Measurements from ENCODE around the gene SETD2. TPM values are rescaled to one million over a fixed set of nuclear protein-coding genes. Genes with fewer than 3 reads are reported as not detected.

Gene SETD2
- total and polyA plus RNA-seq, 5 donors = 10.3 to 35.6 (median 32.0) TPM

DNA sequence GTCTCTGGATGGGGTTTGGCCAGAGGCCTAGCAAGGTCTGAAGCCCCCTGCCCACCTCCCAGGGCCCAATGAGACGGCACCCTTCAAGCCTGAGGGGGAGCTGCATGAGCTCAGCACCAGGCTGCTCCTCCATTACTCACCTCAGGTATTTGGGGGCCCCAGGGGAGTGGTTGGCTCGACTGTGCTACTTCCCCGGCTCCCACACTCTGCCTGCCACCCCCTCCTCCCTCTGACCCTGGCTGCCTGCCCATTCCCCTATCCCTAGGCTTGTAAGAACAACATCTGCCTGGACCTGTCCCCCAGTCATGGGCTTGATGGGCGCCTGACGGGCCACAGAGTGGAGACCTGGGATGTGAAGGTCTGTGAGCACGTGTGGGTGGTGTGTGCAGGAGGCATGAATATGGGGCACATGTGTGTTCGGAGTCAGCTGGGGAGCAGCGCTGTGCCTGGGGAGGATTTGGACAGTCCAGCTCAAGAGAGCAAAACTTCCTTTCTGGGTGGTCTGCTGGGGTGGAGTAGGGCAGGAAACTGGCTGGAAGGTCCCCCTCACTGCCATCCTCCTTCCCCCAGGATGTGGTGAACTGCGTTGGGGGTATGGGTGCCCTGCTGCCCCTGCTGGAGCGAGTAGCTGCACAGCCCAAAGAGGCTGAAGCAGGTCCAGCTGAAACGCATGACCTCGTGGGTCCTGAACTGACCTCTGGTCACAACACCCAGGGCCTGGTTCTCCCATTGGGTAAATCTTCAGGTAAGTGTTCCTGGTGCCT, 167.0 kb downstream of the SETD2 start:
- H3K4me1 ChIP-seq (ENCODE audit: control insufficient read depth, insufficient read depth, low read length) = no peaks in the 10 kb centered on the region
- intact Hi-C loops (cut with DNase I) = loop anchor here in 3 of 4 donors (5.0 kb wide), 1 partner anchor 75 kb away; no protein-coding TSS in a partner anchor
- WGBS = 75% methylated on average over 12 of the region's 12 CpGs

DNA sequence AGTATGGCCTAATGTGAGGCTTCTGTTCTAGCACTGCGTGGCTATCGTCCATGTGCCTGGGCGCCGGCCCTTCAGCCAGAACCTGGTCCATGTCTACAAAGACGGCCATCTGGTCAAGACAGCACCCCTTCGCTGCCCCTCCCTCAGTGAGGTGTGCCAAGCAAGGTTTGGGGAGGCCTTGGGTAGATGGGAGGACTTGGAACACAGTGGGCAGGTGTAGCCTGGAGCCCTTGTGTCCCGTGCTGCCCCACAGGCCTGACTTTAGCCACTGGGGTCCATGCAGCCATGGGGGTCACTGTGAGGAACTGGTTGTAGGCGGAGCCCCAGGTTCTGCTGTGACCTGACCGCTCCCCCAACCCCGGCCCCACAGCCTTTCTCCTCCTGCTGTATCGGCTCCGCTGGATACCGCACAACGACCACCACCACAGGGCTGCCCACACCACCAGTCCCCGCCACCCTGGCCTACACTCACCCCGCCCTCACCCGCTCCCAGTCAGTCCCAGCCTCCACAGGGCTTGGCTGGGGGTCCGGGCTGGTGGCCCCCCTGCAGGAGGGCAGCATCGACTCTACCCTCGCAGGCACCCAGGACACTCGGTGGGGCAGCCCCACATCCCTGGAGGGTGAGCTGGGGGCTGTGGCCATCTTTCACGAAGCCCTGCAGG, 167.9 kb downstream of the SETD2 start:
- Histone ChIP-seq H3K4me3 (ENCODE audit: low read length) (no peak overlapping the region), H3K27me3 (ENCODE audit: control insufficient read depth, insufficient read depth) (no peaks in the 10 kb centered on the region), H3K9me3 (ENCODE audit: control insufficient read depth, low read length) (no peaks in the 10 kb centered on the region), H3K27ac (ENCODE audit: low read length) (no peak overlapping the region), H3K4me1 (ENCODE audit: control insufficient read depth, insufficient read depth, low read length) (no peaks in the 10 kb centered on the region)
- intact Hi-C loops (cut with DNase I) = loop anchor here in 3 of 4 donors (5.0 kb wide), 1 partner anchor 74 kb away; no protein-coding TSS in a partner anchor
- DNase-seq (peak in 2 of 3 donors; percentile 42 to 57), ATAC-seq (no peak)
- WGBS = 92% methylated on average over 22 of the region's 22 CpGs

More for the DNA sequence above, 167.0 kb downstream of the SETD2 start:
- DNase-seq (peak; percentile 14 to 59 (median 50)), ATAC-seq (no peak)
- H3K9me3 ChIP-seq (ENCODE audit: control insufficient read depth, low read length) = no peaks in the 10 kb centered on the region
- H3K4me3 ChIP-seq (ENCODE audit: low read length) = no peak overlapping the region
- no peak overlapping the region for H3K27ac ChIP-seq (ENCODE audit: low read length)
- H3K27me3 ChIP-seq (ENCODE audit: control insufficient read depth, insufficient read depth) = no peaks in the 10 kb centered on the region

DNA sequence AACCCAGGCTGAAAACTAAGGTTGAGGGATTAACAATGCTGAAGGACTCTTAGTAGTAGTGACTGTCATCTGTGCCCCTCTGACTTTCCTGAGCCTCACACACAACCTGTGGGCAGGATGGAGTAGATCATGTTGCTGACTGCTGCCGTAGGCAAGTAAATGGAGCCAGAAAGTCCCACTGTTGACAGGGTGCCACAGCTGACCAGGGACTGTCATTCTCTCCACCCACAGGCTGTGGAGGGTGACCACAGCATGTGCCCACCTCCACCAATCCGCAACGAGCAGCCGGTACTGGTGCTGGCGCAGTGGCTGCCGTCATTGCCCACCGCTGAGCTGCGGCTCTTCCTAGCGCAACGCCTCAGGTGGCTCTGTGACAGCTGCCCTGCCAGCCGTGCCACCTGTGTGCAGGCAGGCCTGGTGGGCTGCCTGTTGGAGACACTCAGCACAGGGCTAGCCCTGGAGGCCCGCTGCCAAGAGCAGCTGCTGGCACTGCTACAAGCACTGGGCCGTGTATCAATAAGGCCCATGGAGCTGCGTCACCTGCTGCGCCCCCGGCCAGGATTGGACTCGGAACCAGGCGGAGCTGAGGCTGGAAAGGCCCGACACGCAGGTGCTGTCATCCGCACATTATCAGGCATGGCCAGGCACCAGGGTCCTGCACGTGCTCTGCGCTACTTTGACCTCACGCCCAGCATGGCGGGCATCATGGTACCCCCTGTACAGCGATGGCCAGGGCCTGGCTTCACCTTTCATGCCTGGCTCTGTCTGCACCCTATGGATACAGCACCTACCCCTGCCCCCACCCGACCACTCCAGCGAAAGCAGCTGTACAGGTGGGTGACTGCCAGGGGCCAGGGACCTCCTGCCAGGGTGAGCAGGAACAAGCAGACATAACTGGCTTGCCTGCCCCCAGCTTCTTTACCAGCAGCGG, 168.8 kb downstream of the SETD2 start:
- ATAC-seq (no peak), DNase-seq (peak in 2 of 3 donors; percentile 47 to 54)
- Histone ChIP-seq H3K27ac (ENCODE audit: low read length) (no peak overlapping the region), H3K4me1 (ENCODE audit: control insufficient read depth, insufficient read depth, low read length) (no peaks in the 10 kb centered on the region), H3K9me3 (ENCODE audit: control insufficient read depth, low read length) (no peaks in the 10 kb centered on the region), H3K27me3 (ENCODE audit: control insufficient read depth, insufficient read depth) (no peaks in the 10 kb centered on the region), H3K4me3 (ENCODE audit: low read length) (no peak overlapping the region)
- WGBS = 95% methylated on average over 29 of the region's 29 CpGs
- intact Hi-C loops (cut with DNase I) = loop anchor here in 3 of 4 donors (5.0 kb wide), 1 partner anchor 73 kb away; no protein-coding TSS in a partner anchor

DNA sequence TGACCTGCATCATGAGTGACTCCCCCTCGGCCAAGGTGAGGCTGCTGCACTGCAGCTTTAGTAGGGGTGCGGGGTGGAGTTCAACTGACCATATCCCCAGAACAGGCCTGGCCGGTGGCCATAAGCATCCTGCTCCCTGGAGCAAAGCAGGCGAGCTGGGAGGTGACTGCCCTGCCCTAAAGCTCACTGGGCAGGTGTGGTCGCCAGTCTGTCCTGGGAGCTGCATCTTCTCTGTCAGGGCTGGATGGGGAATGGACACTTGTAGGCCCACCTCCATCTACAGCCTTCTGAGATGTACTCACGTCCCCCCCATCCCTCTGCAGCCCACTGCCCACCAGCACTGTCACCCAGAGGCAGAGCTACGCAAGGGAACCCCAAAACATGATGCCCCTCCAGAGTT, 169.9 kb downstream of the SETD2 start:
- intact Hi-C loops (cut with DNase I) = no loop called here
- Histone ChIP-seq H3K4me1 (ENCODE audit: control insufficient read depth, insufficient read depth, low read length) (no peaks in the 10 kb centered on the region), H3K27ac (ENCODE audit: low read length) (no peak overlapping the region), H3K4me3 (ENCODE audit: low read length) (no peak overlapping the region), H3K9me3 (ENCODE audit: control insufficient read depth, low read length) (no peaks in the 10 kb centered on the region), H3K27me3 (ENCODE audit: control insufficient read depth, insufficient read depth) (no peaks in the 10 kb centered on the region)
- ATAC-seq (no peak), DNase-seq (peak in 2 of 3 donors; percentile 24 to 42)
- 91% methylated on average over 7 of the region's 7 CpGs for WGBS

DNA sequence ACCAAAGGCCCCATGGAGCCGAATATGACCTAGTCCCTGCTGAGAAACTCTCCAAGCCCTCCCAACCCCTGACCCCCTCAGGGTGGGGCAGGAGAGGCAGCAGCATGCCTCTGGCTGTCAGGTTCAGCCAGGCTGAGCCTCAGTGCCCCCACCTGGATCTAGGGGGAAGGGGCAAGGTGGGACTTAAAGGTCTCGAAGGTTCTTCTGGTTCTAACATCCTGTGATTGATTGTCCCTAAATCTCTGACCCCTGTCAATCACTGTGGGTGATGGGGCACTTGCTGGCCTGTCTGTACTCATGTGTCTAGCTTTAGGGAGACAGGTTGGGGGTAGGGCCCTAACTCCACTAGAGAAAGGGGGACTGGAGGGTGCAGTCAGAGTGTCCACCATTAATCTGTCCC, 170.6 kb downstream of the SETD2 start:
- WGBS = 79% methylated on average over 2 of the region's 2 CpGs
- Histone ChIP-seq H3K27ac (ENCODE audit: low read length) (no peak overlapping the region), H3K9me3 (ENCODE audit: control insufficient read depth, low read length) (no peaks in the 10 kb centered on the region), H3K27me3 (ENCODE audit: control insufficient read depth, insufficient read depth) (no peaks in the 10 kb centered on the region), H3K4me3 (ENCODE audit: low read length) (no peak overlapping the region), H3K4me1 (ENCODE audit: control insufficient read depth, insufficient read depth, low read length) (no peaks in the 10 kb centered on the region)
- intact Hi-C loops (cut with DNase I) = no loop called here
- ATAC-seq (no peak), DNase-seq (peak in 2 of 3 donors; percentile 11 to 35)

DNA sequence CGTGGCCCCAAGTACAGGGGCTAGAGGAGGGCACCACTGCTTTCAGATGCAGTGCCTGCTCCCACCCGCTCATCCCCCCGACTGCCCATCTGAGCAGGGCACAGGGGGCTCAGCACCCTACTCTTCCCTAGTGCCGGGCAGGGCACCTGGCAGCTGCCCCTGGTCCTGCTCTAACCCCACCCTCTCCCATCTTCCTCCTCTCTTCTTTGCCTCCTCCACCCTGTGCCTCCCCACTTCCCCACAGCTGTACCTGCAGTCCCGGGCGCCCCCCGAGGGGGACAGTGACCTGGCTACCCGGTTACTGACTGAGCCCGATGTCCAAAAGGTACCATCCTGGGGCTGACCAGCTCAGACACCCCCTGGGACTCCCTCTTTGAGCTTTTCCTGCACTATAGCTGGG, 171.7 kb downstream of the SETD2 start:
- no peaks in the 10 kb centered on the region for H3K9me3 ChIP-seq (ENCODE audit: control insufficient read depth, low read length)
- ATAC-seq = no peak
- no peak overlapping the region for H3K27ac ChIP-seq (ENCODE audit: low read length)
- H3K27me3 ChIP-seq (ENCODE audit: control insufficient read depth, insufficient read depth) = no peaks in the 10 kb centered on the region
- DNase-seq = peak in 2 of 3 donors; percentile 30 to 53
- no peaks in the 10 kb centered on the region for H3K4me1 ChIP-seq (ENCODE audit: control insufficient read depth, insufficient read depth, low read length)
- intact Hi-C loops (cut with DNase I) = no loop called here
- H3K4me3 ChIP-seq (ENCODE audit: low read length) = no peak overlapping the region
- WGBS = 88% methylated on average over 9 of the region's 9 CpGs

DNA sequence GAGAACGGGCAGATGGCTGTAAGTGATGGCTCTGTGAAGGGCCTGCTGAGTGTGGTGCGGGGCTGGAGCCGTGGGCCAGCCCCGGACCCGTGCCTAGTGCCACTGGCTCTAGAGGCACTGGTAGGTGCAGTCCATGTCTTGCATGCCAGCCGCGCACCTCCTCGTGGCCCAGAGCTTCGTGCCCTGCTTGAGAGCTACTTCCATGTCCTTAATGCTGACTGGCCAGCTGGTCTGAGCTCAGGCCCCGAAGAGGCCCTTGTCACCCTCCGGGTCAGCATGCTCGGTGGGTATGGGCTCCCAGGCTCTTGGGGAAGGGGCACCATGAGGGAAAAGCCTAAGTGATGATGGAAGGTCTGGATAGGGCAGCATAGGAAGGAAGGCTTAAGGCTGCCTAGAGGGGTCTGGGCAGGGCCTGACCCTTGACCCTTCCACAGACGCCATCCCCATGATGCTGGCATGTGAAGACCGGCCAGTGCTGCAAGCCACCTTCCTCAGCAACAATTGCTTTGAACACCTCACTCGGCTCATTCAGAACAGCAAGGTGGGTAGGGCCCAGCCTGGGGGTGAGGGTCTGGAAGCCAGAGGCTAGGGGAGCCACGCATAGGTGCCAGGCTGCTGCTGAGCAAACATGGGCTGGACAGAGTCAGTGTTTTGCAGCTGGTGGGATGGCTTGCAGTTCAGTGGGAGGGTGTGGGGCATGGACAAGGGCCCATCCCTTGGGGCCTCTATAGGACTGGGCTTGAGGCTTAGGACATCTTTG, 172.3 kb downstream of the SETD2 start:
- Histone ChIP-seq H3K27me3 (ENCODE audit: control insufficient read depth, insufficient read depth) (no peaks in the 10 kb centered on the region), H3K27ac (ENCODE audit: low read length) (no peak overlapping the region), H3K4me1 (ENCODE audit: control insufficient read depth, insufficient read depth, low read length) (no peaks in the 10 kb centered on the region), H3K9me3 (ENCODE audit: control insufficient read depth, low read length) (no peaks in the 10 kb centered on the region), H3K4me3 (ENCODE audit: low read length) (no peak overlapping the region)
- intact Hi-C loops (cut with DNase I) = no loop called here
- DNase-seq = peak in 2 of 3 donors; percentile 37 to 45
- no peak for ATAC-seq
- WGBS = 93% methylated on average over 16 of the region's 16 CpGs

DNA sequence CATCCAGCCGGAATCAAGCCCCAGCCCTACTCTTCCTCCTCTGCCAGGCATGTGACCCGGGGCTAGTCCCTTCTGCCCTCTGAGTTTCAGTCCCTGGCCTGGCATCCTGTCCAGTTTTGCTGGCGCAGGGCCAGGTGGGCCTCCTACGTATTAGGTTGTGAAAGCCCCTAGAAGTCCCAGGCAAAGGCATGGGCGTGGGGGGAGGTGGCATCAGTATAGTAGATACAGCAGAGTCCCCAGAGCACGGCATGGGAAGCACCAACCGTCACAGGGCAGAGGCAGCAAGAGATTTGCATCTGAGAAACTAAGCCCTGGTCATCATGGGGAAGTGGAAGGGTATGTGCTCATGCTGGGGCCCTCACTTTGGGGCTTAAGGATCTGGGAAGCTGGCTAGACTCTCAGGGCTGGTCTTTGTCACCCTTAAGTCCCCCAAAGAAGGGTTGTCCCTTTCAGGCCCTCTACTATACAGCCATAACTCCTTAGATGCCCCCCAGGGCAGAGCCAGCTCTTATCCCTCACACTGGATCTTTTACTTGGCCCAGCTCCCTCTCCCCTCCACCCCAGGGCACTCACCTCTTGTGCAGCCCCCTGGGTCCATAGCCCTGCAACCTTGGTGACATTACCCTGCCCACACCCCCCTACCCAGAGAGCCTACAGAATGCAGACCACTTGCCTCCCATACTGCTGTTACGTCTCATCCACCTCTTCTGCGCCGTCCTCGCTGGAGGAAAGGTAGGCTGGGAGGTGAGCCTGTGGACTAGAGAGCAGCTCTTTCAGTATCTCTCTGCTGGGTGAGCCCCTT, 173.1 kb downstream of the SETD2 start:
- peaks cover 4% of the 10 kb centered on the region for H3K4me1 ChIP-seq (ENCODE audit: control insufficient read depth, insufficient read depth, low read length)
- DNase-seq (peak; percentile 35 to 80 (median 61)), ATAC-seq (no peak)
- no peaks in the 10 kb centered on the region for H3K9me3 ChIP-seq (ENCODE audit: control insufficient read depth, low read length)
- no peaks in the 10 kb centered on the region for H3K27me3 ChIP-seq (ENCODE audit: control insufficient read depth, insufficient read depth)
- H3K4me3 ChIP-seq (ENCODE audit: low read length) = no peak overlapping the region
- intact Hi-C loops (cut with DNase I) = no loop called here
- no peak overlapping the region for H3K27ac ChIP-seq (ENCODE audit: low read length)
- 80% methylated on average over 11 of the region's 11 CpGs for WGBS

DNA sequence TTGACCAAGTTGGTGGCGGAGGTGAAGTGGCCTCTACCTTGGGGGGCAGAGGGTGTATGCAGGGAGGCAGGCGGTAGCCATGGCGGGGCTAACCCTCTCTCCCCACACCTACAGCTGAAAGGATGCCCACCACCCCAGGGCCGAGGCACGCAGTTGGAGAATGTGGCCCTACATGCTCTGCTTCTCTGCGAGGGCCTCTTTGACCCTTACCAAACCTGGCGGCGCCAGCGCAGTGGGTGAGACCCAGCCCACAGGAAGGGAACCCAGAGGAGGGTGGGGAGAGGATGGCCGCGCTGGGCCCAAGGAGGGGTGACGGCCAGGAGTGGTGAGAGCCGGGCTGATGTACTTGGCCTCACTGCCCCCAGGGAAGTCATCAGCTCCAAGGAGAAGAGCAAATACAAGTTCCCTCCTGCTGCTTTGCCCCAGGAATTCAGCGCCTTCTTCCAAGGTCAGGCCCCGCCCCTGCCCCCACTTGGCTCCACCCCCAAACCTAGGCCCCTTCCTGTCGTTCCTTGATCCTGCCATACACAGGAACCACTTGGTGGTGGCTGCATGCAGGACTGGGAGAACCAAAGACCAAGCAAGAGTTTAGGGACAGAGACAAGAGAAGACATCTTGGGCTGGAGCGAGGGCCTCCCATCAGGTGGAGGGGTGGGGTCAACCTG, 174.6 kb downstream of the SETD2 start:
- H3K4me1 ChIP-seq (ENCODE audit: control insufficient read depth, insufficient read depth, low read length) = peaks cover 4% of the 10 kb centered on the region
- 88% methylated on average over 17 of the region's 17 CpGs for WGBS

More for the DNA sequence above, 174.6 kb downstream of the SETD2 start:
- Histone ChIP-seq H3K9me3 (ENCODE audit: control insufficient read depth, low read length) (no peaks in the 10 kb centered on the region), H3K4me3 (ENCODE audit: low read length) (no peak overlapping the region), H3K27ac (ENCODE audit: low read length) (no peak overlapping the region), H3K27me3 (ENCODE audit: control insufficient read depth, insufficient read depth) (no peaks in the 10 kb centered on the region)
- intact Hi-C loops (cut with DNase I) = no loop called here
- peak in 2 of 3 donors; percentile 45 to 52 for DNase-seq
- ATAC-seq = no peak

Data from right cardiac atrium (tissue), 5 donors.